ENCODE data around the gene SORCS2.

Gene SORCS2

DNA sequence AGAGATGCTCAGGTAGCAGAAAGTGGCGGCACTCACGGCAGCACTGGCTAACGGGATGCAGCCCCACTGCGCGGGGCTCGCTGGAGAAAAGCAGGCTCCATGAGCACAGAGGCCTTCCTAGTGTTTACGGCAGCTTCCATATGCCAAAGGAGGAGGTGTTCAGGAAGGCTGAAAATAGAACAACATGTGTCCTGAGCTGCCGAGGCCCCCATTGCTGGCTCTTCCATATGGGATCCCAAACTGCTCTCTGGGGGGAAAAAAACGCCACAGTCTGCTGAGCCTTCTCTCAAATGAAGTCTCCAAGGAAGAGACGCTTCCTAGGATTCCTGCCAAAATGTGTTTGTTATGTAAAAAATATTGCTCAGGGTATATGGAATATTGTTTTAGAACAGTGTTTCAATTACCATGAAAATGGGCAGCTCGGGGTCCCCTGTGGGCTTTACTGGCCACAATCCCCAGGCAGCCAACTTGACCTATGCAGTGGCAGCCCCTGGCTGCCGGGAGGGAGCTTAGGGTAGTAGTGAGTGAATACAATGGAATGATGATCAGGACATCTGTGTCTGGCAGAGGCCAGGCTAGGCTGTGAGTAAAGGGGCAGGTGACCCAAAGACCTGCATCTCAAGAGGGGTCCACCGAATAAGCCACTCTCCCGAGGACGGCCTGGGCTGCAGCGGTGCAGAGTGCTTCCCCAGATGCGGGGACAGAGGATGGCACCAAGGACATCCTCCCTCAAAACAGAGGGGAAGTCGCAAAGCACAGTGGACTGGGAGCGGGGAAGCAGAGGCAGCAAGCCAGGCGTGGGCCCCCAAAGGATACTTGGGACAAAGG is 577.3 kb downstream of the SORCS2 start:
- no peak overlapping the region for H3K18ac ChIP-seq (ENCODE audit: low read length)
- no peaks in the 10 kb centered on the region for H3K9me3 ChIP-seq (ENCODE audit: insufficient read depth, low read depth, low read length)
- no peak for DNase-seq
- H3K9ac ChIP-seq (ENCODE audit: low read length): no peak overlapping the region
- no peak overlapping the region for H2AFZ ChIP-seq (ENCODE audit: insufficient read depth, low read length, poor library complexity)
- no peak overlapping the region for H2BK120ac ChIP-seq (ENCODE audit: insufficient read depth, low read length, poor library complexity)
- no peak overlapping the region for H3K27ac ChIP-seq (ENCODE audit: low read depth, low read length)
- no peak overlapping the region for H4K91ac ChIP-seq (ENCODE audit: low read depth, low read length)
- H3K4ac ChIP-seq (ENCODE audit: low read depth, low read length): no peak overlapping the region
- H2AK5ac ChIP-seq (ENCODE audit: low read length): no peak overlapping the region
- H3K27me3 ChIP-seq (ENCODE audit: insufficient read depth, low read length): no peaks in the 10 kb centered on the region
- no peak overlapping the region for H2BK12ac ChIP-seq (ENCODE audit: low read length)
- H3K23ac ChIP-seq (ENCODE audit: low read length): no peak overlapping the region
- H2BK5ac ChIP-seq (ENCODE audit: low read depth, low read length, poor library complexity): no peak overlapping the region
- H3K4me1 ChIP-seq (ENCODE audit: control insufficient read depth in 1 of 2, insufficient read depth in 2 of 2, low read length in 2 of 2): no peaks in the 10 kb centered on the region
- H3K4me3 ChIP-seq (ENCODE audit: low read depth, low read length): no peak overlapping the region
- H3K36me3 ChIP-seq (ENCODE audit: control insufficient read depth in 1 of 2, insufficient read depth in 2 of 2, low read length in 2 of 2): peaks cover 81 to 91% of the 10 kb centered on the region in 2 experiments
- H4K12ac ChIP-seq (ENCODE audit: low read depth, low read length): no peak overlapping the region
- H3K14ac ChIP-seq (ENCODE audit: low read length): no peak overlapping the region
- H3K79me1 ChIP-seq (ENCODE audit: low read length): no peaks in the 10 kb centered on the region
- WGBS (ENCODE audit: extremely low coverage, insufficient coverage, insufficient read length): no CpG with 5 or more reads among the region's 20 CpGs
- H3K4me2 ChIP-seq (ENCODE audit: low read length): no peak overlapping the region
- H3K79me2 ChIP-seq (ENCODE audit: control insufficient read depth, insufficient read depth, low read length, poor library complexity): no peaks in the 10 kb centered on the region
- no peak overlapping the region for H4K8ac ChIP-seq (ENCODE audit: low read depth, low read length)

DNA sequence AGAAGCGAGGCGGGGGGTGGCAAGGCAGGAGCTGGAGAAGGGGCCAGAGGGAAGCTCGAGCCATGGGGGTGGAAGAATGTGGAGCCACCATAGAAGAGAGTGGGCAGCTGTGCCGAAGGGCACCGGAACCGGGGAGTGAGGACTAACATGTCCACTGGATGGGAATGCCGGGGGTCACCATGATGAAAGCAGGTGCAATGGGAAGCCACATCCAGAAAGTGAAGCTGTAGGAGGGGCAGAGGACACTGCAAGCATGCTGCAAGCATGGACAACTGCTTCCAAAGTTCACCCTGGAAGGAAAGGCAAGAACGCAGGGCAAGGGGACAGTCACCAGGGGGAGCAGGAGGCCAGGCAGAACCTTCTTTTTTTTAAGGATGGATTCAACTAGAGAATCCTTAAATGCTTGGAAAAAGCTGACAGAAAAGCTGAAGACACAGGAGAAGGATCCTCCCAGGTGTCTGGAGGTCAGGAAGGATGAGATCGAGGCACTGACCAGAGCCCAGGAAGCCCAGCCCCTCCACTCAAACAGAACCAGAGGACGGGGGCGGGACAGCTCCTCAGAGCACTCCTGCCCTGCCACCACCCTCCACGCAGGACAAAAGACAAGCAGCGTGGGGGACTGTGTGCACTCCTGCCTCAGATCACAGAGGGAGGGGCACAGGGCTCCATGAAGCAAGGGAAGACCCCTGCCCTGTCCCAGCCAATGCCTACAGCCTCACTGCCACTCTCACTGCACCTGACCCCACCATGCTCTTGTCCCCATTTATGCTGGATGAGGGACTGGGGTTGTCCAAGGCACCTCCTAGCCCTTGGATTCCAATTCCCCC is 578.1 kb downstream of the SORCS2 start:
- no peak overlapping the region for H2AFZ ChIP-seq (ENCODE audit: insufficient read depth, low read length, poor library complexity)
- no peak overlapping the region for H3K9ac ChIP-seq (ENCODE audit: low read length)
- DNase-seq: no peak
- no peak overlapping the region for H3K14ac ChIP-seq (ENCODE audit: low read length)
- peaks cover 81 to 87% of the 10 kb centered on the region in 2 experiments for H3K36me3 ChIP-seq (ENCODE audit: control insufficient read depth in 1 of 2, insufficient read depth in 2 of 2, low read length in 2 of 2)
- H3K79me1 ChIP-seq (ENCODE audit: low read length): no peaks in the 10 kb centered on the region
- no peaks in the 10 kb centered on the region for H3K27me3 ChIP-seq (ENCODE audit: insufficient read depth, low read length)
- no peak overlapping the region for H3K27ac ChIP-seq (ENCODE audit: low read depth, low read length)
- no peak overlapping the region for H3K4me3 ChIP-seq (ENCODE audit: low read depth, low read length)
- WGBS (ENCODE audit: extremely low coverage, insufficient coverage, insufficient read length): no CpG with 5 or more reads among the region's 13 CpGs
- H2BK5ac ChIP-seq (ENCODE audit: low read depth, low read length, poor library complexity): no peak overlapping the region
- H3K4me2 ChIP-seq (ENCODE audit: low read length): no peak overlapping the region
- no peaks in the 10 kb centered on the region for H3K4me1 ChIP-seq (ENCODE audit: control insufficient read depth in 1 of 2, insufficient read depth in 2 of 2, low read length in 2 of 2)
- H3K79me2 ChIP-seq (ENCODE audit: control insufficient read depth, insufficient read depth, low read length, poor library complexity): no peaks in the 10 kb centered on the region
- H2BK12ac ChIP-seq (ENCODE audit: low read length): no peak overlapping the region
- H2AK5ac ChIP-seq (ENCODE audit: low read length): no peak overlapping the region
- H3K9me3 ChIP-seq (ENCODE audit: insufficient read depth, low read depth, low read length): no peaks in the 10 kb centered on the region
- no peak overlapping the region for H4K8ac ChIP-seq (ENCODE audit: low read depth, low read length)
- H4K12ac ChIP-seq (ENCODE audit: low read depth, low read length): no peak overlapping the region
- no peak overlapping the region for H3K23ac ChIP-seq (ENCODE audit: low read length)
- H3K18ac ChIP-seq (ENCODE audit: low read length): no peak overlapping the region
- H3K4ac ChIP-seq (ENCODE audit: low read depth, low read length): no peak overlapping the region
- no peak overlapping the region for H4K91ac ChIP-seq (ENCODE audit: low read depth, low read length)
- no peak overlapping the region for H2BK120ac ChIP-seq (ENCODE audit: insufficient read depth, low read length, poor library complexity)

DNA sequence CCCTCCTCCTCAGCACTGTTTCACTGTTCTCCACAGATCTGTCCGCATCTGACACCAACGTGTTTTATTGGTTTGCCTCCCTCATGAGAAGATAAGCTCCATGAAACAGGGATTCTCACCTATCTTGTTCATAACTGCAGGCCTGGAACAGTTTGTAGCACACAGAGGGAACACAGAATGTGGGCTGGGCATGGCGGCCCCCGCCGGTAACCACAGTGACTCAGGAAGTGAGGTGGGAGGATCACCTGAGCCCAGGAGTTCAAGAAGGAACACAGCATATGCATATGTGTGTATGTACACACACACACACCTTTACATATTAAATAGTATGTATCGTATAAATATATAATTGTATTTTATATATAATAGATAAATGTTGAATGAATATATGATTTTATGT is 578.7 kb downstream of the SORCS2 start:
- H2BK120ac ChIP-seq (ENCODE audit: insufficient read depth, low read length, poor library complexity): no peak overlapping the region
- H4K12ac ChIP-seq (ENCODE audit: low read depth, low read length): no peak overlapping the region
- no CpG with 5 or more reads among the region's 6 CpGs for WGBS (ENCODE audit: extremely low coverage, insufficient coverage, insufficient read length)
- H2AFZ ChIP-seq (ENCODE audit: insufficient read depth, low read length, poor library complexity): no peak overlapping the region
- H3K18ac ChIP-seq (ENCODE audit: low read length): no peak overlapping the region
- no peak overlapping the region for H4K8ac ChIP-seq (ENCODE audit: low read depth, low read length)
- DNase-seq: no peak
- H3K4ac ChIP-seq (ENCODE audit: low read depth, low read length): no peak overlapping the region
- H3K9ac ChIP-seq (ENCODE audit: low read length): no peak overlapping the region
- H2BK12ac ChIP-seq (ENCODE audit: low read length): no peak overlapping the region
- no peak overlapping the region for H2AK5ac ChIP-seq (ENCODE audit: low read length)
- no peaks in the 10 kb centered on the region for H3K27me3 ChIP-seq (ENCODE audit: insufficient read depth, low read length)
- no peak overlapping the region for H2BK5ac ChIP-seq (ENCODE audit: low read depth, low read length, poor library complexity)
- no peak overlapping the region for H3K4me2 ChIP-seq (ENCODE audit: low read length)
- H3K4me3 ChIP-seq (ENCODE audit: low read depth, low read length): no peak overlapping the region
- no peaks in the 10 kb centered on the region for H3K79me1 ChIP-seq (ENCODE audit: low read length)
- H3K36me3 ChIP-seq (ENCODE audit: control insufficient read depth in 1 of 2, insufficient read depth in 2 of 2, low read length in 2 of 2): peaks cover 79 to 85% of the 10 kb centered on the region in 2 experiments
- no peak overlapping the region for H3K14ac ChIP-seq (ENCODE audit: low read length)
- H3K23ac ChIP-seq (ENCODE audit: low read length): no peak overlapping the region
- H3K4me1 ChIP-seq (ENCODE audit: control insufficient read depth in 1 of 2, insufficient read depth in 2 of 2, low read length in 2 of 2): no peaks in the 10 kb centered on the region
- no peak overlapping the region for H3K27ac ChIP-seq (ENCODE audit: low read depth, low read length)
- H3K79me2 ChIP-seq (ENCODE audit: control insufficient read depth, insufficient read depth, low read length, poor library complexity): no peaks in the 10 kb centered on the region
- H4K91ac ChIP-seq (ENCODE audit: low read depth, low read length): no peak overlapping the region
- H3K9me3 ChIP-seq (ENCODE audit: insufficient read depth, low read depth, low read length): no peaks in the 10 kb centered on the region

DNA sequence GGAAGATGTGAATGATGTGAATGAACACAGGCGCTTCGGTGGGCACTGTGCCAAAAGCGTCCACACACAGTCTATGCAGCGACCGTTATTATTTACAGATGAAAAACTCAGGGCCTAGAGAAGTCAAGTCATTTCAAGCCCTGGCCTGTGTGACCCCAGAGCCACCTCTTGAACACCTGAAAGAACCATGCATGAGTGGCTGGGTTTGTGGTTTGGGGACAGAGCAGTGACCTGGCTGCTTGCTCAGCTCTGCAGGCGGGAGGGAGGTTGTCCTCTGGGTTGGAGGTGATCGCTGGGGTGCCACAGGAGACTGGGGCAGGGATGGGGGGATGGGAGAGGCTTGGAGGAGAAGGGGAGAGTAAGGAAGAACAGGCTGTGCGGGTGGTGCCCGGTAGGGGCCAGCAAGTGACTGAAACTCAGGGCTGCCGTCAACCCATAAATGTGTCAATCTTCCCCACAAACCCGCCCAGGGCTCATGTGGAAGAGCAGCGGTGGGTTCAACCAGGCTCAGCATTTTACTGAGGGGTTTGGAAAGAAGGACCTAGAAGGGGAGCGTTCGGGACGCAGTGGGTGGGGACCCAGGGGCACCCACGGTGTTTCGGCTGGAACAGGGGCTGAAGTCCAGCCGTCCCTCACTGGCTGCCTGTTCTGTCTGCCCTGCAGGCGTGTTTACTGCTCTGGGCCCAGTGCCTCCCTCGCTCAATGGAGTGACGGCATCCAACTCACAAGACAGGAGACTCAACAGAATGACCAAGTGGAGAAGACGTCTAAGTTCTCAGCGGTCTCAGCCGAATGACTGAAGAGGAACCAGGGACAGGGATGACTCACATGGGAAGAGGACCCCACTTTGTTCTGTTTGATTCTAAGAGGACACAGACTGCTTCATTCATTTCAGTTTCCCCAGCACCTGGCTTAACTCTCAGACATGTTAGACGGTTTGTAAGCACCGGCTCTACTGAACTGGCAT is 579.5 kb downstream of the SORCS2 start:
- Histone ChIP-seq H2AFZ (ENCODE audit: insufficient read depth, low read length, poor library complexity) (no peak overlapping the region), H3K79me1 (ENCODE audit: low read length) (no peaks in the 10 kb centered on the region), H3K4ac (ENCODE audit: low read depth, low read length) (no peak overlapping the region), H3K4me3 (ENCODE audit: low read depth, low read length) (no peak overlapping the region), H4K91ac (ENCODE audit: low read depth, low read length) (no peak overlapping the region), H3K9ac (ENCODE audit: low read length) (no peak overlapping the region), H3K14ac (ENCODE audit: low read length) (no peak overlapping the region), H2AK5ac (ENCODE audit: low read length) (no peak overlapping the region), H3K9me3 (ENCODE audit: insufficient read depth, low read depth, low read length) (no peaks in the 10 kb centered on the region), H4K12ac (ENCODE audit: low read depth, low read length) (no peak overlapping the region), H4K8ac (ENCODE audit: low read depth, low read length) (no peak overlapping the region), H2BK5ac (ENCODE audit: low read depth, low read length, poor library complexity) (no peak overlapping the region), H2BK120ac (ENCODE audit: insufficient read depth, low read length, poor library complexity) (no peak overlapping the region), H2BK12ac (ENCODE audit: low read length) (no peak overlapping the region), H3K4me1 (ENCODE audit: control insufficient read depth in 1 of 2, insufficient read depth in 2 of 2, low read length in 2 of 2) (no peaks in the 10 kb centered on the region), H3K4me2 (ENCODE audit: low read length) (no peak overlapping the region), H3K23ac (ENCODE audit: low read length) (no peak overlapping the region), H3K18ac (ENCODE audit: low read length) (no peak overlapping the region), H3K27me3 (ENCODE audit: insufficient read depth, low read length) (no peaks in the 10 kb centered on the region), H3K36me3 (ENCODE audit: control insufficient read depth in 1 of 2, insufficient read depth in 2 of 2, low read length in 2 of 2) (peaks cover 73 to 84% of the 10 kb centered on the region in 2 experiments), H3K27ac (ENCODE audit: low read depth, low read length) (no peak overlapping the region), H3K79me2 (ENCODE audit: control insufficient read depth, insufficient read depth, low read length, poor library complexity) (no peaks in the 10 kb centered on the region)
- no CpG with 5 or more reads among the region's 26 CpGs for WGBS (ENCODE audit: extremely low coverage, insufficient coverage, insufficient read length)
- DNase-seq: no peak

Data from trophoblast cell (in vitro differentiated cells and primary cell).